GM13977 (cell line): Measurements from ENCODE around the gene NTM.

ENCODE experiments used
- DNase-seq: peaks from one replicate; pipeline ENCODE4 v3.0.0; 2012; ENCODE audit warnings: low spot score
- in situ Hi-C: fragments of 300-500 bp; cut with MboI; formaldehyde crosslinking; loops from one replicate; pipeline ENCODE4 v1.12.0; 2022; ENCODE audit warnings: low sequenced_read_pairs, low pct_unique_long_range_greater_than_20kb, mixed read lengths, inconsistent platforms; ENCODE audit not compliant: unreplicated experiment
- TF ChIP-seq, protein P1 (sequence below): IDR thresholded peaks from 2 replicates; pipeline ENCODE4 v1.5.1; 2012; ENCODE audit warnings: mild to moderate bottlenecking, control low read depth; ENCODE audit not compliant: insufficient read depth; ENCODE audit errors: extremely low read depth, missing control alignments

NTM gene

DNA sequence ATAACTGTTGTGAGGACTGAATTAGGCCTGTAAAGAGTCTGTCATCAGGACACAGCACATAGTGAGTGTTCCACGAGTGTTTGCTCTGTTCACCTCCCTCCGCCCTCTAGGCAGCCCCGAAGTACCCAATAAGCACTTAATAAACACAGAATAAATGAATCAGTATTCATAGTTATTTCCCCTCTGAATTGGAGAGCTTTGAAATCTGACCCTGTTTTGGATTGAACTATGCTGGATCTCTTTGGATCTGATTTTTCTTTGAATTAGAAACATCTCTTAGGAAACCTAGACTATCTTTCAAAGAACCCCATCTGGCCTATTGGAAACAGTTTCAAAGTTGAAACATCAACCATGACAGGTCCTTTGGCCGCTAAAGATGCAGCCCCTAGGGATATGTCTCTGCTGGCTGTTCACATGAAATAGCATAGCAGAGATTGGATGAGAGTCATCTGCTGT is 615.5 kb downstream of the NTM start:
- no peak for DNase-seq
- TF ChIP-seq, protein P1, sequence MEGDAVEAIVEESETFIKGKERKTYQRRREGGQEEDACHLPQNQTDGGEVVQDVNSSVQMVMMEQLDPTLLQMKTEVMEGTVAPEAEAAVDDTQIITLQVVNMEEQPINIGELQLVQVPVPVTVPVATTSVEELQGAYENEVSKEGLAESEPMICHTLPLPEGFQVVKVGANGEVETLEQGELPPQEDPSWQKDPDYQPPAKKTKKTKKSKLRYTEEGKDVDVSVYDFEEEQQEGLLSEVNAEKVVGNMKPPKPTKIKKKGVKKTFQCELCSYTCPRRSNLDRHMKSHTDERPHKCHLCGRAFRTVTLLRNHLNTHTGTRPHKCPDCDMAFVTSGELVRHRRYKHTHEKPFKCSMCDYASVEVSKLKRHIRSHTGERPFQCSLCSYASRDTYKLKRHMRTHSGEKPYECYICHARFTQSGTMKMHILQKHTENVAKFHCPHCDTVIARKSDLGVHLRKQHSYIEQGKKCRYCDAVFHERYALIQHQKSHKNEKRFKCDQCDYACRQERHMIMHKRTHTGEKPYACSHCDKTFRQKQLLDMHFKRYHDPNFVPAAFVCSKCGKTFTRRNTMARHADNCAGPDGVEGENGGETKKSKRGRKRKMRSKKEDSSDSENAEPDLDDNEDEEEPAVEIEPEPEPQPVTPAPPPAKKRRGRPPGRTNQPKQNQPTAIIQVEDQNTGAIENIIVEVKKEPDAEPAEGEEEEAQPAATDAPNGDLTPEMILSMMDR, result no peak

DNA sequence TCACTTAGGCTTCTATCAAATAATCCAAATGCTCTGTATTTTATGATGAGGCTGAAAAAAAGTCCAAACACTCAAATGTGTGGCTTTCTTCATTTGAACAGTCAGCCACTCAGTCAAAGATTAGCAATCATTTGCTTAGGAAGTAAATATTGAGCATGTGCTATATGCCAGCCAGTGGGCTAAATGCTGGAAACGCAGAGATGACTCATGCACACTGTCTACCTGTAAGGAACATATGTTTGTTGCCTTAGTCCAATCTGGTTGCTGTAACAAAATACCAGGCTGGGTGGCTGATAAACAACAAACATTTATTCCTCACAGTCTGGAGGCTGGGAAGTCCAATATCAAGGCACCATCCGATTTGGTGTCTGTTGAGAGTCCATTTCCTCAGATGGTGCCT is 617.3 kb downstream of the NTM start:
- no peak for DNase-seq
- TF ChIP-seq, protein P1, result no peak
- in situ Hi-C loops, result no loop called here

More for the DNA sequence above, 615.5 kb downstream of the NTM start:
- in situ Hi-C loops, result no loop called here

DNA sequence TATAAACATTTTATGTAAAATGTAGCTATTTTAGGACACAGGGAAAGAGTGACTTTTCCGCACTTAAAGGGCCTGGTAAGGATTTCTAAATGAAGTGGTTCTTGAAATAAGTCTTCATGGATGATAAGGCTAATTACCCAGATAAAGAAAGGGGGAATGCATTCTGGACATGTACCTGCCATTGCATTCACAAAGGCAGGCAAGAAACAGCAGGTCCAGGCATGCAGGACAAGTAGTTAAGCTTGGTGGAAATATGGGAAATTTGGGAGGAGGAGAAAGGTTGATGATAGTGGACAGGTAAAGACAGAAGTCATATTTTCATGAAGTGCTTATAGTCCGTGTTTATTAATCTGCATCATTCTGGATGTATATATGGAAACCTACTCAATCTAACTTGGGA is 621.2 kb downstream of the NTM start:
- no peak for DNase-seq
- in situ Hi-C loops, result no loop called here
- TF ChIP-seq, protein P1, result no peak

DNA sequence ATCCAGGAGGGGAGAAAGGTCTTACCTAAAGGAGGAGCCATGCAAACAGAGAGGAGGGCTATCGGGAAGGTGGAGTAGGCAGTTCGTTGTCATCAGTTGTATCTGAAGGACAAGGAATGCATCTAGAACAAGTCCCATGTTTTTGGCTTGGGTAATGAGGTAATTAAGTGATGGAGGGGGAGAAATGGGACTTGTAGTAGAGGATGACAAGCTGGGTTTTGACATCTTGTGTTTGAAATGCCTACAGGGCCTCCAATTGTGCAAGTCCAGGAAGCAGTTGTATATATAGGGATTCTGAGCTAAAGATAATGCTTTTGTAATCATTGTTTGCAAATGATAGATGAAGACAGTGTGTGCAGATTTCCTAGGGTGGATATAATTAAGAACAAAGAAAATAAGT is 622.8 kb downstream of the NTM start:
- in situ Hi-C loops, result no loop called here
- DNase-seq, result no peak
- TF ChIP-seq, protein P1, result no peak

DNA sequence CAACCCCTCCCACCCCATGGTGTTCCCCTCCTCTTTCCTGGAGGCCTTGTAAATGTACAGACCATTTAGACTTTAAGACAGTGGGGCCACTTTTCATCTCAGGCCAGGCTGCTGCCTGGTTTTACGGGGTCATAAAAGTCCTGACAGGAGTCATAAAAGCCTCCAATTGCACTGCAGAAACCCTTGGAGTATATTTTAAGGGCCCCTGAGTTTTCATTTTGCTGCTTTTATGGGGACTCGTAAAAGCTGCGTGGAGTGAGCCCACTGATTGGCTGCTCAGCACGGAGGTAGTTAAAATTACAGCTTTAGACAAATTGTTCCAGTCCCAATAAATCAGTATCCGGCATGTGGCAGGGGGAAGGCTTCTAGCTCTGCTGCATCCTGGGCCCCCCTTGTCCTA is 627.6 kb downstream of the NTM start:
- in situ Hi-C loops, result no loop called here
- TF ChIP-seq, protein P1, result no peak
- DNase-seq, result no peak

DNA sequence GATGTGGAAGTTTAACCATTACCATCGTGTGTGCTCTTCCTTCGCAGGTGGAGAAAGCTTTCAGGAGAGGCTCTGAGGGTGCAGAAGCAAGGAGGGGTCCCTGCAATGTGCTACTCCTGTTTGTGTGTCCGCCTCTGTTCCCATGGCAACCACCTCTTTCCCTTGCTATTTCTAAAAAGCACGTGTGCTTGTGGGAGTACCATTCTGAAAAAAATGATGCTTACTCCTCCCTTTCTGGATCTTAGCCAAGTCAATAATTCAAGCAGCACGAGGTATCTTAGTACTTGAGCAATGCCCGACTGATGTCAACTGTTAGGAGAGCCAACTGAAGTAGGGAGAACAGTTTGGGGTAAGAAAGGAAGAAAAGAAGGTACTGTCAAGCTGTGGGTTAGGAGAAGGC is 628.7 kb downstream of the NTM start:
- in situ Hi-C loops, result no loop called here

More for the DNA sequence above, 628.7 kb downstream of the NTM start:
- TF ChIP-seq, protein P1, result no peak
- DNase-seq, result no peak
